Esophagus squamous epithelium (tissue), 5 donors: ENCODE measurements around the gene IL17RE. TPM values are rescaled to one million over a fixed set of nuclear protein-coding genes. Genes with fewer than 3 reads are reported as not detected.

Source experiments
- DNase-seq: peaks from one replicate; lab custom pipeline; 2025; lab: John Stamatoyannopoulos, UW
- H3K27ac ChIP-seq, 4 donors: fragments of 200-600 bp; sonication (generic); one replicate each; pipeline ENCODE4 v1.5.1; 2016 to 2019; ENCODE audit warnings: mild to moderate bottlenecking in 1 of 4
- H3K27me3 ChIP-seq, 4 donors: fragments of 200-600 bp; sonication (generic); 1 replicate in 3 of 4; 2 replicates in 1 of 4; pipeline versions ENCODE4 v1.5.1 to v1.6.0; 2017 to 2021; ENCODE audit warnings: antibody characterized with exemption in 1 of 4
- H3K36me3 ChIP-seq, 3 donors: fragments of 200-600 bp; sonication (generic); one replicate each; pipeline ENCODE4 v1.5.1; 2016 to 2019
- H3K4me1 ChIP-seq, 3 donors: fragments of 200-600 bp; sonication (generic); one replicate each; pipeline ENCODE4 v1.5.1; 2017 to 2019
- H3K4me3 ChIP-seq, 4 donors: fragments of 200-600 bp; sonication (generic); 1 replicate in 3 of 4; 2 replicates in 1 of 4; pipeline ENCODE4 v1.5.1; 2016 to 2019; ENCODE audit warnings: mild to moderate bottlenecking in 2 of 4, moderate library complexity in 1 of 4
- H3K9me3 ChIP-seq, 3 donors: fragments of 200-600 bp; sonication (generic); one replicate each; pipeline ENCODE4 v1.5.1; 2016 to 2019
- CTCF ChIP-seq, 6 experiments: fragments of 450-650 bp in 4 of 6; fragments of 200-600 bp in 2 of 6; sonication (generic) in 2 of 6; IDR thresholded peaks; one replicate each; pipeline ENCODE4 v1.5.1; 2016 to 2019; ENCODE audit warnings: antibody characterized with exemption in 6 of 6, mild to moderate bottlenecking in 4 of 6, moderate library complexity in 4 of 6
- POLR2A ChIP-seq, 4 donors: fragments of 450-650 bp; IDR thresholded peaks; one replicate each; pipeline ENCODE4 v1.6.1; 2017; ENCODE audit warnings: antibody characterized with exemption in 4 of 4, mild to moderate bottlenecking in 4 of 4, moderate library complexity in 3 of 4
- WGBS, 2 donors: methylation state at CpG; one replicate each; pipeline ENCODE4 v1.1.5; 2018; 5-methylcytosine and 5-hydroxymethylcytosine counted together
- intact Hi-C: fragments of 100-400 bp; cut with DNase I; formaldehyde crosslinking; loops from one replicate; pipeline ENCODE4 v1.15.0; 2022
- small RNA-seq, 4 donors: library from RNA; depleted of rRNA; stranded (forward); fragments of <200 nt; gene quantifications; one replicate each; pipeline ENCODE3, GENCODE V24; 2016
- total RNA-seq, 4 donors: library from RNA; depleted of rRNA; stranded (reverse); fragments of >200 nt; gene quantifications; one replicate each; pipeline ENCODE4 v1.1.0, GENCODE V29; 2016
- donor health status: DM: yes; HTN: yes; CAD: no.

The IL17RE gene
- total RNA-seq, 4 donors from 2014 or later = 7.5 to 15.3 (median 12.1) TPM

- no peak overlapping the region for H3K27ac ChIP-seq
- peaks cover 0 to 16% (median 0%) of the 10 kb centered on the region in 3 donors for H3K36me3 ChIP-seq
- TF ChIP-seq POLR2A (IDR thresholded peaks at IDR 0.05) = no peak
- intact Hi-C loops = no loop called here
- peaks cover 13 to 24% (median 13%) of the 10 kb centered on the region in 3 donors for H3K4me1 ChIP-seq
- 73 to 92% methylated on average over 3 of the region's 5 CpGs for WGBS, 2 donors
- no peaks in the 10 kb centered on the region for H3K9me3 ChIP-seq
- H3K4me3 ChIP-seq = no peak overlapping the region
- DNase-seq = no peak
- peaks cover 0 to 3% (median 0%) of the 10 kb centered on the region in 4 donors for H3K27me3 ChIP-seq
Measured at GRCh38 chr3:9955611-9956352, 53.1 kb downstream of the IL17RE start.

- Histone ChIP-seq H3K9me3 (no peaks in the 10 kb centered on the region), H3K36me3 (peaks cover 0 to 30% (median 3%) of the 10 kb centered on the region in 3 donors), H3K4me3 (no peak overlapping the region), H3K27ac (no peak overlapping the region), H3K4me1 (peaks cover 0 to 10% (median 2%) of the 10 kb centered on the region in 3 donors), H3K27me3 (peaks cover 0 to 2% (median 0%) of the 10 kb centered on the region in 4 donors)
- WGBS, 2 donors = 47 to 49% methylated on average over 5 of the region's 5 CpGs
- TF ChIP-seq POLR2A (IDR thresholded peaks at IDR 0.05) = no peak
- DNase-seq = no peak
- intact Hi-C loops = no loop called here
Measured at GRCh38 chr3:9957214-9957613, 54.6 kb downstream of the IL17RE start.

GRCh38 chr3:9965200-9965875, 62.7 kb downstream of the IL17RE start:
- peaks cover 0 to 99% (median 24%) of the 10 kb centered on the region in 3 donors for H3K36me3 ChIP-seq
- TF ChIP-seq CTCF (IDR thresholded peaks at IDR 0.05) = no peak
- TF ChIP-seq POLR2A (IDR thresholded peaks at IDR 0.05) = no peak

More at GRCh38 chr3:9965200-9965875, 62.7 kb downstream of the IL17RE start:
- DNase-seq = no peak
- H3K27ac ChIP-seq = no peak overlapping the region
- no peak overlapping the region for H3K4me3 ChIP-seq
- 83 to 86% methylated on average over 6 of the region's 6 CpGs for WGBS, 2 donors
- intact Hi-C loops = no loop called here
- H3K4me1 ChIP-seq = peaks cover 6 to 14% (median 7%) of the 10 kb centered on the region in 3 donors
- no peaks in the 10 kb centered on the region for H3K9me3 ChIP-seq
- no peaks in the 10 kb centered on the region for H3K27me3 ChIP-seq

Small RNAs within 50 kb of the gene (small RNA-seq; reads per million reads assigned to genes)
- 0 reads per million in 4 donors for gene RNU6-882P

Other genes starting within 250 kb of the IL17RE start
- gene CPNE9, start 199.0 kb upstream of the IL17RE start, total RNA-seq = not detected
- 10 to 100 TPM in 3 of 4 donors, 1 to 10 TPM in 1; 9.8 to 18.3 (median 15.4) TPM for gene BRPF1, start 171.1 kb upstream of the IL17RE start, total RNA-seq
- 10 to 100 TPM in 2 of 4 donors, 1 to 10 TPM in 2; 9.5 to 20.6 (median 10.5) TPM for gene OGG1, start 152.9 kb upstream of the IL17RE start, total RNA-seq
- 10 to 100 TPM in 2 of 4 donors, 1 to 10 TPM in 2; 2.9 to 19.6 (median 7.6) TPM for gene CAMK1, start 132.9 kb upstream of the IL17RE start, total RNA-seq
- gene TADA3, start 110.4 kb upstream of the IL17RE start, total RNA-seq = 10 to 100 TPM; 34.7 to 54.4 (median 44.8) TPM
- 100 to 1,000 TPM; 125 to 244 (median 167) TPM for gene ARPC4, start 109.8 kb upstream of the IL17RE start, total RNA-seq
- gene TTLL3, start 92.6 kb upstream of the IL17RE start, total RNA-seq = 10 to 100 TPM in 3 of 4 donors, 1 to 10 TPM in 1; 7.6 to 29.2 (median 10.2) TPM
- 10 to 100 TPM; 34.7 to 46.4 (median 41.4) TPM for gene RPUSD3, start 58.8 kb upstream of the IL17RE start, total RNA-seq
- gene CIDEC, start 22.6 kb upstream of the IL17RE start, total RNA-seq = not detected
- 10 to 100 TPM; 24.7 to 40.8 (median 33.3) TPM for gene JAGN1, start 12.2 kb upstream of the IL17RE start, total RNA-seq
- gene IL17RC, start 14.2 kb downstream of the IL17RE start, total RNA-seq = 10 to 100 TPM; 30.6 to 48.7 (median 37.4) TPM
- gene CRELD1, start 31.0 kb downstream of the IL17RE start, total RNA-seq = 10 to 100 TPM; 10.8 to 17.0 (median 13.8) TPM
- 1 to 10 TPM in 2 of 4 donors, under 1 TPM in 2; 0.72 to 1.9 (median 1.0) TPM for gene PRRT3, start 49.6 kb downstream of the IL17RE start, total RNA-seq
- gene EMC3, start 84.0 kb downstream of the IL17RE start, total RNA-seq = 100 to 1,000 TPM in 1 of 4 donors, 10 to 100 TPM in 3; 36.4 to 113 (median 82.5) TPM
- gene FANCD2, start 123.6 kb downstream of the IL17RE start, total RNA-seq = 10 to 100 TPM in 2 of 4 donors, 1 to 10 TPM in 2; 3.8 to 15.5 (median 11.1) TPM
- not detected for gene FANCD2OS, start 205.4 kb downstream of the IL17RE start, total RNA-seq
- gene BRK1, start 212.8 kb downstream of the IL17RE start, total RNA-seq = 100 to 1,000 TPM in 2 of 4 donors, 10 to 100 TPM in 2; 52.0 to 134 (median 100) TPM
- 10 to 100 TPM; 30.4 to 38.7 (median 34.4) TPM for gene VHL, start 238.9 kb downstream of the IL17RE start, total RNA-seq